HG03565 (cell line): ENCODE results near the gene ATP1B1.
A peak's percentile ranks its signal among the peaks of the same experiment; 100 is the strongest.
"Not testable (repeated sequence)": the region's sequence is repeated elsewhere in the genome, so short reads cannot be mapped to it uniquely, and the experiment has no call there.

Experiments
- ATAC-seq: cut with Tn5 transposase; IDR thresholded peaks from one replicate; pipeline ENCODE4 v1.9.1; 2021; ENCODE audit warnings: mild to moderate bottlenecking, moderate library complexity; ENCODE audit not compliant: unreplicated experiment

The ATP1B1 gene

DNA sequence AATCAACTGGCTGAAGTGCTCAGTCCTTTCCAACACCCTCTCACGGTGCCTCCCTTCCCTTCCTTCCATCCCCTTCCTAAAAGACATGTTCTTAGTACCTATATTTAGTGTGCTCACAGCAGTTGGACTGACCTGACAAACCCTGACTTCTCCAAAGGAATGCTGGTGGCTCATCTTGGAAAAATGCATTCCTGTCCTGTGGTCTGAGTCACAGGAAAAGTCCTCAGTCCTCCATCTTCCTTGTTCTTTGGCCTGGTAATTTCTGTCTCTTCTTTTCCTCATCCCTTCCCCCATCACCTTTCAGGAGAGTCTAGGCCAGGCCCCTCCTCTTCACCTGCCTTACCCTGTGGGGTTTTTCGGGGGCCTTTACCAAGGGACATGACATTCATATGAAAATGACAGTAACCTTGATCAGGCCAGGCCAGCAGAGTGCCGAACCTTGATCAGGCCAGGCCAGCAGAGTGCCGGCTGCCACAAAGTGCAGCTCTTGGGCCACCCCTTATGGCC is 7.2 kb downstream of the ATP1B1 start:
- no peak for ATAC-seq

DNA sequence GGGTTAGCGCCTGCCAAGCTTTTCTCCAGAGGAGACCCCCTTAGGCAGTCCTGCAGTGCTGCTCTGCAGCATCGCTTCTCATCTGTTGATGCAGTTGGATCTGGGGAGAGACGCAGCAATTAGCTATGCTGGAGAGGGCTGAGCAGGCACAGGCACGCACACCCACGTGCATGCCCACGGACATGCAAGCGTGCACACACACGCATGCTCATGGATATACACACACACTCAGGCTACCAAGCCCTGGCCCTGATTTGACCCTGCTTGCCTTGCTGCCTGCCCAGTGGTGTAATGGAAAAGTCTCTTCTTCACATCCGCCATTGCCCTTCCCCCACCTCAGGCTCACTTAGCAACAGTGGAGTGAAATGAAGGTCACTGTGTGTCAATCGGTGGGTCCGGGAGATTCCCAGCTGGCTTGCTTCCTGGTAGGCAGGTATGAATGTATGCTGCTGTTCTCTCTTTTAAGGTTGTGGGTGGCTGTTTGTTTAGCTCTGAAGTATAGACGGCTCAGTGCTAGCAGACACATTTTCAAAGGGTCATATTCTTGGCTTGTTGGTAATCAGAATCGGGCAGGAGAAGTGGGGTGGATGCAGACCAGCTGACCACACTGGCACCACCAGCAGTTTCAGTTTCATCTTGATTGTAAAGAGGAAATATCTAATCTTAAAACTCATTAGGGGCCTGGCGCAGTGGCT is 9.5 kb downstream of the ATP1B1 start:
- ATAC-seq: no peak

DNA sequence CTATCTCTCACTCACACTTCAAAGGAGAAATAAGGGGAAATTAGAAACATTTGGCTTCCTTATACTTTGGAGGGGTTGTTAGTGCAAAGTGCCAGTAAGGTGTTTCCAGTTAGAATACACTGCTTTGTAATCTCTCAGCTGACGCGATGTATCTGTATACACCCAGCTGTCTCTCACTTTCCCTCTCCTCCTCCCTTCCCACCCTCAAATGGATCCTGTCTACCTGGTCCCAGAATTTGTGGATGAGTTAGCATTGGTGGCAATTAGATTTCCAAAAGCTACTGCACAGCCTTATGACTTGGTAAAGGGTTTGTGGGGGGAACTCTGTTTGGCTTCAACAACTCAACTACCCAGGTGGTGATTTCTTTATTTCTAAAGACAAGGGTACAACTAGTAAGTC is 10.5 kb downstream of the ATP1B1 start:
- no peak for ATAC-seq

DNA sequence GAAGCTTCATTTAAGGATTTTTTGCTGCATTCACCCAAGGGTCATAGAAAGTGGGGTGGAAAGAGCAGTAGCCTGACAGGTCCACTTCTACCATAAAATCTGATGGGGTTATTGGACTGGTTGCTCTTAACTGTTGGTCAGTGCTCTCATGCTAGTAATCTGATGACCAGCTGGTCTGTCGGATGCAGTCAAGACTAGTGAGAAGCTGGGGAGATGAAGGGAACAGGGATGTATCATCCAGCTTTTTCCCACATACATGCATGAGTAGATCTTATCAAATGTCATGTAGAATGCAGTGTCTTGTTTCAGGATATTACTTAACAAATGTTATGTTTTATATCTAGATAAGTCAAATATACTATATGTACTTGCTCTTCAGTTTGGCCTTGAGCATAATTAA is 11.1 kb downstream of the ATP1B1 start:
- ATAC-seq: no peak

DNA sequence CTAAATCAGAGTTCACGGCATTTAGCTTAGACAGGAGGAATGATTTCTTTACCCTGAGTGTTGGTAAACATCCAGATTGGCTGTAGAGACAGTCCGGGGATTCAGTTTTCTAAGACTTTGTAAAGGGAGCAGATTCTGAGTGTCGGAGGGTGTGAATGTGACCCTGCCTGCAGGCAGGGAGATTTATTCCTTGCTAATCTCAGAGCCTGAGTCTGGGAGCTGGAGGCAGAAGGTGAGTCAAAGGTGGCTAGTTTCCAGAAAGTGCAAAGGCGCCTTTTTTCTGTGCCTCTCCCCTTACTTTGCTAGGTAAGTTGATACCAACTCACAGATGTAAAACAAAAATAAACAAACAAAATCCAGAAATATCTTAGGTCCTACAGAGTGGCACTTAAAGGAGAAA is 11.7 kb downstream of the ATP1B1 start:
- no peak for ATAC-seq

DNA sequence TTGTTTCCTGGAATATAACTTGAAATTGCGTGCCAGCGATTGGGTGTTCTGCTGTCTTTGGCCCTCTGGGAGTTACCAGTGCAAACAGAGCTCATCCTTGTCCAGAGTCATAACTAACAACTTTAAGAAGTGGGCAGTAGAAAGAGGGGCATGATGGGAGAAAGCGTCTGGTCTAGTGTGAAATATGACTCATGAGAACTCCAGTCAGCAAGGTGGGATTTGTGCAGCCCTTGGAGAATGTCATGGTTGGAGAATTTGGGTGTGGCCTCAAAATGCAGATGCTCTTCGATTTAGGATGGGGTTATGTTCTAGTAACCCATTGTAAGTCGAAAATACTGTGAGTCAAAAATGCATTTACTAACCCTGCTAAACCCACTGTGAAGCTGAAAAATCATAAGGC is 12.9 kb downstream of the ATP1B1 start:
- ATAC-seq: no peak

DNA sequence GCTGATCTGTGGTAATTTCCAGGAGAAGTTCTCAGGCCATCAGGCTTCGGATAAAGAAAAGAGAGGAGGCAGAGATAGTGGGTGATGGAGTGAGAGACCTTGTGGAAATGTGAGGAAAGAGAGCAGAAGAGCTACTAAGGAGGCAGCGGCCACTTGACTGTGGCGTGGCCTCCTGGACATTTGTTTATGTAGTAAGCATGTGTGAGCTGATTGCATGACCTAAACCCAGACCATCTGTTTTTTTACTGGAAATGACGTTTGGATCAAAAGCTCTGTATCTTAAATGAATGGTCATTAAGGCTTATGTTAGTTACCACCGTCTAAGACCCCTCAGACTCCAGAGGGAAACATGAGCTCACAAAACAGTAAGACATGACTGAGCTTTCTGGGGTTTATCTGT is 13.6 kb downstream of the ATP1B1 start:
- ATAC-seq: no peak

DNA sequence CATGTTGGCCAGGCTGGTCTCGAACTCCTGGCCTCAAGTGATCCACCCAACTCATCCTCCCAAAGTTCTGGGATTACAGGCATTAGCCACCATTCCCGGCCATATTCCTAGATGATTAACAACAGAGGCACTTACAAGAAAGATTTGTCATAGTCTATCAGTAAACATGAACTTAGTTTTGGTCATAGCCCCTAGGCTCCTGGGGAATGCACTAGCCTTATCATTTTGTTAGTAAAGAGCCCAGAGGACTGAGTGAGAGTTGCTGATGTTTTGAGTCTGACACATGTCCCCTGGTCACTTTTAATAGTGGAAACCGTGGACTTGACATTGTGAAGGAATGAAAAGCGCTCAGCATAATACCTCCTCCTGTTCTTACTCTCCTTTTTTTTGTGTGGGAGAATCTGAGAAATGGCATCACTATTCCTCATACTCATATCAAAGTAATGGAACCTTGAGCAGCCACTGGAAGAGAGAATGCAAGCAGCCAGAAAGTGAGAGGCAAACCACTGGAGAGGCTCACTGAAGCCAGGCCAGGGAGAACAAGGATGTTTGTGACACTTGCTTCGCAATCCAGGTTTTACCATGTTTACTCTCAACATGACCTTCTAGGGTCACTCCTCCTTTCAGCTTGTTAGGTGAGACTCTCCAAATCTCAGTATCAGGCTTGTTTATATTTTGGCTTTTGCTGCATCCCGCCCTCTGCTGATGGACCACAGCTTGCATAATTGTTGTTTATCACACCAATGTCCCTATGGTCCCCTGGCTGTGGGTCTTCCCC is 14.8 kb downstream of the ATP1B1 start:
- no peak for ATAC-seq

DNA sequence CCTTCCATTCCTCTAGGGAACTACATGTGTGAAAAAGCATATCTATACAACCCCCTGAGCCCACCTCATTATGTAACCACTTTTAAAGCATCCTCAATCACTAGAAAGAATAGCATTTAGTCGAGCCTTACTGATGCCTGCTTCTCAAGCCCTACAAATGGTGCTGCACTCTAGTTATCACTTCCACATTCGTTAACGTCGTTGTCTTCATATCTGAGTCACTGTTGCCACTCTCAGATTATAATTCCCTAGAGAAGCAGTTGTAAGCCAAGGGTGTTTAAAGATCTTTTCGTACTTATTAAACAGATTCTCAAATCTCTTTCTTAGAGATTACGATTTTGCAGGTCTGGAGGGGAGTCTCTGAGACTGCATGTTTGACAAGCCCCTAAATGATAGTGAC is 16.5 kb downstream of the ATP1B1 start:
- peak; percentile 74 for ATAC-seq

DNA sequence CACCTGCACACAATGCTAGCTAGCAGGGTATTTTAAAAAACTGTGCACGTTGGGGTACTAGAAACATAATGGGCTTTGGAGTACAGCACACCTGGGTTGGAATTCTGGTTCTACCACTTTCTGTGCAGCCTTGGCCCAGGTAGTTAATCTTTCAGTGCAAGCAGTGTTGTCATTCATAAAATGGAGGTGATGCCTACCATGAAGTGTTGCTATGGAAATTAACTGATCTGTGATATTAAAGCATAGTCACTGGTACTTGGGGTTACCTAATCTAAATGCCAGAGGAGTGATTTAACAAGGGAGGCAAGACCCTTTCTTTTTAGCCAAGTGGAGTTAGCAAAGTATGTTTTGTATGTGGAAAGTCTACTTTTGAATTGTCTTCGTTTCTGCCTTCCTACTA is 18.0 kb downstream of the ATP1B1 start:
- ATAC-seq: no peak

DNA sequence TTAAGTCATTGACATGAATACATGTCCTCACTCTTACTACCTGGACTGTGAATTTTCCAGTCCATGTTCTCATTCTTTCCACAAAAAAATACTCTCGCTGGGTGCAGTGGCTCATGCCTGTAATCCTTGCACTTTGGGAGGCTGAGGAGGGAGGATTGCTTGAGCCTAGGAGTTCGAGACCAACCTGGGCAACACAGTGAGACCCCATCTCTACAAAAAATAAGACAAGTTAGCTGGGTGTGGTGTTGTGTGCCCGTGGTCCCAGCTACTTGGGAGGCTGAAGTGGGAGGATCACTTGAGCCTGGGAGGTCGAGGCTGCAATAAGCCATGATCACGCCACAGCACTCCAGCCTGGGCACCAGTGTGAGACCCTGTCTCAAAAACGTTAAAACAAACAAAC is 19.1 kb downstream of the ATP1B1 start:
- ATAC-seq: not testable (repeated sequence)

DNA sequence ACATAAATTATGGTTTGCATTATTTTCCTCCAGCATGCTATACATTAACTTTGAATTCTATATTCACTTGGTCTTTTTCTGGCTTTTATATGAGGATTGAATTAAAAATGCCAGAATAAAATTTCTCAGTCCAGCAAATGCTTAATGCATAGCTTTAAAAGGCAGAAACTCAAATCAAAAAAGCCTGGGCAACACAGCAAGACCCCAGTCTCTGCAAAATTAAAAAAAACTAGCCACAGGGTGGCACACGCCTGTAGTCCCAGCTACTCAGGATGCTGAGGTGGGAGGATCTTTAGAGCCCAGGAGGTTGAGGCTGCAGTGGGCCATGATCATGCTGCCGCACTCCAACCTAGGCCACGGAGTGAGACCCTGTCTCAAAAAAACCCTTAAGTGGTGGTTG is 19.8 kb downstream of the ATP1B1 start:
- no peak for ATAC-seq

DNA sequence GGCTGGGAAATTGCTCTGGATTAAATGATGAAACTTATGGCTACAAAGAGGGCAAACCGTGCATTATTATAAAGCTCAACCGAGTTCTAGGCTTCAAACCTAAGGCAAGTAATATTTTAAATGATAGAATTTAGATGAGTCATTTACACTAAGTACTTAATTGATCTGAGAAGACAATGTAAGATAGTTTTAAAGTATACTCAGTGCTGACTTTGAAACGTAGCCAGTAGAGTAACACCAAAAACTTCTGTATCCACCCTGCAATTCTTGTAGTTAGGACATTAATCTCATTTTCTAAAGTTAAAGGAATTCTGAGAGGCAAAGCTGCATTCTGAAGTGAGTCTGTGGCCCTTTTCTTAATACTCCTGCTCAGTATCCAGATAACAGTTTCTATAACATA is 20.8 kb downstream of the ATP1B1 start:
- no peak for ATAC-seq

DNA sequence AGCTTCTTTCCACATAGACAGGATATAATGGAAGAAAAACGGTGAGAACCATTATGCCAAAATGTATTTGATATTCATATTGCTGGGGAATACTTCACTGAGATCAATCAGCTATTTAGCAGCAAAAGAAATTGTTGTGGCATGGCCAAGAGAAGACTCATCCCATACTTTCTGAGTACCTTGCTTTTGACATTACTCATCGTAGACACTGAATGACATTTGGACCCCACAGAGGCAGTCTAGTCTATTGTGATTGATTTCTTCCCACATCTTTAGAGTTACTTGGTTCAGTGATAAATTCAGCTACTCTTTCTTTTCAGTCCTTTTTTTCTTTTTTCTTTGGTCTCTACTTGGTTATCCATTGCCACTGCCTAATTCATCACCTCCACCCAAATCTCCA is 22.1 kb downstream of the ATP1B1 start:
- ATAC-seq: no peak

DNA sequence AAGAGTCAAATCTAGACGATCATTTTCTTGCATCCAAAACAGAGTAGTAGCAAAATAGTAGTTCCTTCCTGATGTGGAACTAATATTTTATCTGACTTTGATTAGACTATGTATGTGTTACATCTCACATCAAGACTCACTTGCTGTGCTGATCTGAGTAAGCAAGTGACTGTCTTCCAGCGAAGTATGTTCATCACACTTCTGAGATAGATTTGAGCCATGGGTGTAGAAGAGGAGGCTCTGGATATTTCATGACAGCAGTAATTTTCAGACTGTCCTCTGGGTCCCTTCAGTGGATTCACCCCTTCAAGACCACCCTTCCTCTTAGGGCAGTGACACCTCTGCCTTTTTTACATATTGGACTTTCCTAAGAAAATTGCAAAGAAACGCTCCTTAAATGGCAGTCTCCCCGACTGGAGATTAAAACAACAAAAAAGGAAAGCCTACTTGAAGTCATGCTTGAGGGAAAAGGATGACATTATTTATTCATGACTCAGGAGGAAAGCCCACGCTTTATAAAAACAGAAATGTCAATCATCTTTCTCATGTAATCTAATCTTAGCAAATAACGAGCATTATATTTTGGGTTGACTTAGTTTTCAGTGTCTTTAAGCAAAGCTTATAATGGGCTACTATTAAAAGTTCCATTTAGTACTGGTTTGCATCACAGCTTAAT is 22.8 kb downstream of the ATP1B1 start:
- ATAC-seq: no peak

DNA sequence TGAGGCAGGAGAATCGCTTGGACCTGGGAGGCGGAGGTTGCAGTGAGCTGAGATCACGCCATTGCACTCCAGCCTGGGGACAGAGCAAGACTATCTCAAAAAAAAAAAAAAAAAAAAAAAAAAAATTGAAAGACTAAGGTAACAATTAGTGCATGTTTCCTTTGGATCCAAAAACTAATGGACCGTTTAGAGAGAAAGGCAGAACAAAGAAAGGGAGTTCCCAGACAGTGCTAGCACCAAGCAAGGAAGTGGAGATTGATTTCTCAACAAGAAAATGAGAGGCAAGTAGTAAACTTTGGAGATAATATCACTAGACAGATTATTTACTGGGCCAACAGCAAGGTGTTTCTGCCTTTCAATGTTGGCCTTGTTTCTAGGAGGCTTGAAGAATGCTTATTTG is 24.2 kb downstream of the ATP1B1 start:
- no peak for ATAC-seq

DNA sequence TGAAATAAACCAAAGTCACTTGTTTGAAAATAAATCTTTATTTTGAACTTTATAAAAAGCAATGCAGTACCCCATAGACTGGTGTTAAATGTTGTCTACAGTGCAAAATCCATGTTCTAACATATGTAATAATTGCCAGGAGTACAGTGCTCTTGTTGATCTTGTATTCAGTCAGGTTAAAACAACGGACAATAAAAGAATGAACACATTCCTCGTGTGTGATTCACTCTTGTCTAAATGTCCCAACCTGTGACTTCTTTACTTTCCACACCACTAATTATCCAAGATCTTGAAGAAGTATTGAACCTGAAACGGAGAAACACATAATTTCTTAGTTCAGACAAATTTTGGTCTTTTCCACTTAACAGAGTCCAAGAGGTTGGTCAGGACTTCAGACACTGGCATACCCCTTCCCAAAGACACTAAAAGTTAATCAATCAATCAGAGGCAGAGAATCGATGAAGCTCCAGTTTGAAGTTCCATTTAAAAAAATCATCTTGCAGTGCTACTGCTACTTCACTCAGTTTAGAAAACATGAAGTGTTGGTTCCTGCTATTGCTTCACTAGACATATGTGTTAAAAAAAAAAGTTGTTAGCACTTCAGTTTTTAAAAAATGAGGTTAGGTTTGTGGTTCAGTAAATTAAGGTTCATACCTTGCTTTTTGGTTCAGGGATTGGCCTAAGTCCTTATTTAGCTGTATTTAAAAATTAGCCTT is 26.2 kb downstream of the ATP1B1 start:
- no peak for ATAC-seq

DNA sequence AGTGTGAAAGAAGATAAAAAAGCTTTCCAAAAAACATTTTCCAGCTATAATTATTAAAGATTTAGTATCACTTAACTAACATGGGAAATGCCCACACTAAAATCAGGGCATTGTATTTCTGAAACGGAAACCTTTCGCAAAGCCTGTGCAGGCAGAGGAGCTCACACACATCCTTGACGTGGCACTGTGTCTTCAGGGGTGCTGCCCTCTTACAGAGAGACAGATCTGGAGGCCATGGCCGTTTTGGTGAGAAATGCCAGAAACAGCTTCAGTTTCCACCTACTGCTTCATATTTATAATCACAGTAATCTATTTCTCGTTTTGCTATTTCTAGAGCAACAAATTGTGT is 26.7 kb downstream of the ATP1B1 start:
- no peak for ATAC-seq

DNA sequence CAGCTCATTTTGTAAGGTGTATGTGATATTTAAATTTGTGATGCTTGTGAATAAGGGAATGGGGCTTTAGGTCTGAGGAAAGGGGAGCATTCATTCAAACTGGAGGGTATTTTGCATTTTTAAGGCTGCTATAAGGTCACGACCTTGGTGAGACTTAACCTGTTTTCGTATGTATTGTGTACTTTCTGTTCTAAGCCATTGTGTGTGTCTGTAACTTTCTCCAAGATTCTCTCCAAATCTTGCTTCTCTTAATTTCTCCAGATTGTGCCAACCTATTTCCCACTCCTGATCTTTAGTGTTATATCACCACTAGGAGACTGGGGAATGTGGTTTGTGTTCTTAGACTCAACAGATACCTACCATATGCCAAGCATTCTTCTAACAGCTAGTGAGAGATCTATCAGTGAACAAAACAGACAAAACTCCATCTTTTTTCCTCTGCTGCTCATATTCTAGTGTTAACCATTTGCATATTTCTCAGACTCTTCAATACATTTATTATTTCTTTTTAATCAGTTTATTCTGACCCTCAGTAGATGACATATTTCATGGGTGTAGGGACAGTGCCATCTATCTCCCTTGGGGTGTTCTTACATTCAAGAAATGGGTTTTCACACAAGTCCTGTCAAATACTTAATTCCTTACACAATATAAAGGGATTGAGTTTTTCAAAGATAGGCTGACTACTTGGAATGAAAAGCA is 27.5 kb downstream of the ATP1B1 start:
- ATAC-seq: no peak

DNA sequence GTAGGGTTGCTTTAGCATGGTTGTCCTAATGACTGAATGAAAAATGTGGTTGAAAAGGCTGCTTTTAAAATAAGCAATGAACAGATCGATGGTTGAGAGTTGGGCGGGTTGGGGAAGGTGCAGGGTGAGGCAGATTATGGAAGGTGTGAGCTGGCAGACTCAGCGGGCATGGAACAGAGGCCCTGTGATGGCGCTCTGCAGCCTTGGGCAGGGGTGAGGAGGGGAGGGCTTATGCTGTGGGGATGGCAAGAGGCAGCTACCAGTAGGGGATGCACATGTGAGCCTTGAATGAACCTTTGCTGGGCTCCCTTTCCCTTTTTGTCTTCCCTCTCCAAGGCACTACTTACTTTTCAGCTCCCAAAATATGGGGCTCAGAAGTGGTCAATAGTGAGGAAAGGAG is 30.9 kb downstream of the ATP1B1 start:
- no peak for ATAC-seq
